Transverse colon (tissue), 3 donors: ENCODE measurements around the gene MACROD1.

Source experiments
- POLR2A ChIP-seq: fragments of 450-650 bp; IDR thresholded peaks from one replicate; pipeline ENCODE4 v1.6.1; 2016; ENCODE audit warnings: antibody characterized with exemption, mild to moderate bottlenecking, moderate library complexity
- POLR2AphosphoS5 ChIP-seq, 3 donors: sonication (generic); formaldehyde crosslinking; IDR thresholded peaks; one replicate each; pipeline ENCODE4 v1.6.1; 2016; ENCODE audit warnings: antibody characterized with exemption in 3 of 3

GRCh38 chr11:64115531-64116522 is 50.1 kb downstream of the MACROD1 start:
- TF ChIP-seq POLR2A (no peak), POLR2AphosphoS5 (IDR thresholded peaks at IDR 0.05) (no peak)
